HG03439 (cell line): ENCODE results near the gene PDXK.

ENCODE experiments used
- ATAC-seq: cut with Tn5 transposase; IDR thresholded peaks from one replicate; pipeline ENCODE4 v1.9.1; 2021; ENCODE audit warnings: mild to moderate bottlenecking, moderate library complexity; ENCODE audit not compliant: unreplicated experiment

PDXK gene

DNA sequence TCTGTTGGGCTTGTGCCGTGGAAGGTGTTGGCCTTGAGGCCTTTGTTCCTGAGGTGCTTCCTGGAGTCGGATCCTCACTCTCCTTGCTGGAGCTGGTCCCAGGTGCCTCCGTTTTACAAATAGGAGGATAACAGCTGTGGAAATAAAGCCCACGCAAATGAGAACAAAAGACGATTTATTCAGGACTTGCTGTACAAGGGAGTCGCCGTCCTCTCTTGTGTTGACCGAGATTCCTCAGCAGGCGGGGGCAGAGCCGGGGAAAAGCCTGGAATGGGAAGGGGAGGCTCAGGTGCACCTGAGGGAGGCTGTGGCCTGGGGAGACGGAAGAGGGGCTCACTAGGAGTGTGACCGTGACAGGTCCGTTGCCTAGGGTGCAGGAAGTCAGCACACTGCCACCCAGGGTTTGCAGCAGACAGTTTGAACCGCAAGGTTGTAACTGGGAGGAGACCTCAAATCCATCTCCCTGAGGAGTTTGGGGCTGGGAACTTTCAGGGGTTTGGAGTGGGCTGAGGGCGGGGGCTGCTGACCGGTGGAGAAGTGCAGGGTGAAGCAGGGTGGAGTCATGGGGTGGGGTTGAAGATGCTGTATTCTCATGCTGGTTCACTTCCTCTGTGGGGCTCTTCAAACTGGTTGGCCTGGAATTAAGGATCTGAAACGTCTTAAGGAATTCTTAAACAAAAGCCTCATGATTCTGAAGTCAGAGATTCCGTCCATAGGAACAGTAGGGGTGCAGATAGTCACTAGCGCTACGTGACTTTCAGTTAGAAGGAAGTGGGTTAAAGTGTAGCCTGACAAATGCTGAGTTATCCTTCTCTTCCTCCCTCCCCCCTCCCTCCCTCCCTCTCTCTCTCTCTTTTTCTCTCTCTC is 59.8 kb downstream of the PDXK start:
- ATAC-seq = no peak

DNA sequence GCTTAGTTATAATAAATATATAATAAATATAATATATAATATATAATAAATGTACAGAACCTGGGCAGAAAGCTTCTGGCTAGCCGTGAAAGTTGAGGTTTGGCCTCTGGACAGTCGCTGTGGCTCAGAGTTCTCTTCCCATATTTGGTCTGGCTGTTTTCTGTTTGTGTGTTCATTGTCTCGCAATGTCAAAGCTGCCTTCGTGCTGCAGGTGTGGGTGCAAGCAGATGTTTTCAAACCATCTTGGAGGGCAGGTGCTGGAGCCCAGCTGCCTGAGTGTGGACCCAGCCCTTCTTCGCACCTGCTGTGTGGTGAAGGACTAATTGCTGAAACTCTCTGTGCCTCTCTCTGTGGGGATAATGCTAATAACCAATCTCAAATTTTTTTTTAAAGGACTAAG is 60.7 kb downstream of the PDXK start:
- ATAC-seq = no peak

DNA sequence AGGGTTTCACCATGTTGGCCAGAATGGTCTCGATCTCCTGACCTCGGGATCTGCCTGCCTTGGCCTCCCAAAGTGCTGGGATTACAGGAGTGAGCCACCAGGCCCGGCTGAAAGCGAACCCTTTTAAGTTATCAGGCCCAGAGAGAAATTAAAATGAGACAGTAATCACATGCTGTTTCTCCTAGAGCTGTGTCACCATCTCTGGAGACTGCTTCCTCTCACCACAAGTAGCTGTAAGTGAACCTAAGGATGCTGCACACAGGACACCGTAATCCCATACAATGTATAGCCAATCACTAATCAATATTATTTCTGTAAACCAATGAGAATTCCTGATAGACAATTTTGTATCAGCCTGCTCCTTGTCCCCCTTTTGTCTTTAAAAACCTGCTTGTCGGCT is 62.9 kb downstream of the PDXK start:
- ATAC-seq = no peak

DNA sequence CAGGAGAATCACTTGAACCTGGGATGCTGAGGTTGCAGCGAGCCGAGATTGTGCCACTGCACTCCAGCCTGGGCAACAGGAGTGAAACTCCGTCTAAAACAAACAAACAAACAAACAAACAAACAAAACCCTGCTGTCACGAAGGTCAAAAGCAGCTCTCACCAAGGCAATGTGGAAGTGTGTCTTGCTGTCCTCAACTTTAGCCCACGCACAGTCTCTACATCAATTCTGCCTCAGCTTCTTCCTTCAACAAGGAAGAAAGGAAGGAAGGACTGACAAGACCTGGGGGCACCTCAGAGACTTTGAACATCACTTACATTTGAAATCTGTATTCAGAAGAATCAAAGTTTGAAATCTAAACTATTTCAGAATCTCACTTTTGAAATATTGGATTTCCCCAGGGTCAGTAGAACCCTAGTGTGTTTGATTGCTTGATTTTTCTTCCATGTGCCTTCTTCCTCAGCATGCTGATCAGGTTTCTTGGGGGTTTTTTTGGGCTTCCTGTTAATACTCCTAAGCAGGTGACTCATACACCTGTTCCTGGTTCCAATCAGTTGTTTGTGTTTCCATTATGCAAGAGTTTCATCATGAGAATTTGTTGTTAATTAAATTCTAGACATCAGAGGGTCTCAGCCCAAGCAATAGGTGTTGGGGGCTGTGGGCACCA is 63.6 kb downstream of the PDXK start:
- no peak for ATAC-seq

DNA sequence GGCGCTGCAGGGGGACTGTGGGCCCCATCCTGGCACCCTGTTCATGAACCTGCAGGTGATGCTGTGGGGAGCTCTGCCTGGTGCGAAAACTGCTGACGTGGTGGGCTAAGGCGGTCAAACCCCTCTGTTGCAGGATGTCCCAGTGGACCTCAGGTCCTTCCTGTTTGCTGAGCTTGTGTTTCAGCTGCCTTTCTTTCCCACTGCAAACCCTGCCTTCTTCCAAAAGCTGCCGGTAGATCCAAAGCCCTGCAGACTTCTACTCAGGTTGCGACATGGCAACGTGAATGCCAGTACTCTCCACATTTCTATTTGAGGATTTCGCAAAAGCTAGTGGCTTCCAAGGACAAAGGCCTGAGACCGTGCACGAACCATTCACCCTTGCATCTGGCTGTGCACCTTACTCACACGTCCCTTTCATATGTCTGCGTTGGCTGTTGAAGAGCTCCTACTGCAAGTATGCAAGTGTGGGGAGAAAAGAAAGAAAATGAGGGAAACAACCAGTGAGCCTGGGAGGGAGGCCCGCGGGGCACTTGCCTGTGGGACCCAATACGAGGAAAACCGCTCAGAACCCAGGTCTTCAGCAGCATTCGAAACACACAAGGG is 64.3 kb downstream of the PDXK start:
- no peak for ATAC-seq

DNA sequence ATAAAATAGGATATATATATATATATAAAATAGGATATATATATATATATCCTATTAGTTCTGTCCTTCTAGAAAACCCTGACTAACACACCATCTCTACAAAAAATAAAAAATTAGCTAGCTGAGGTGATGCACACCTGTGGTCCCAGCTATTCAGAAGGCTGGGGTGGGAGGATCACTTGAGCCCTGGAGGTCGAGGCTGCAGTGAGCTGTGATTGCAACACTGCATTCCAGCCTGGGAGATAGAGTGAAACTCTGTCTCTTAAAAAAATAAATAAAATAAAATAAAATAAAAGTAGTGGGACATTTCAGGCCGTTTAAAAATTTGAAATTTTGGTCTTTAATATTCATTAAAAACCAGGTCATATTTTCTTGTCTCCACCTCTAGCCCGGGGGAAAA is 66.2 kb downstream of the PDXK start:
- ATAC-seq = no peak

DNA sequence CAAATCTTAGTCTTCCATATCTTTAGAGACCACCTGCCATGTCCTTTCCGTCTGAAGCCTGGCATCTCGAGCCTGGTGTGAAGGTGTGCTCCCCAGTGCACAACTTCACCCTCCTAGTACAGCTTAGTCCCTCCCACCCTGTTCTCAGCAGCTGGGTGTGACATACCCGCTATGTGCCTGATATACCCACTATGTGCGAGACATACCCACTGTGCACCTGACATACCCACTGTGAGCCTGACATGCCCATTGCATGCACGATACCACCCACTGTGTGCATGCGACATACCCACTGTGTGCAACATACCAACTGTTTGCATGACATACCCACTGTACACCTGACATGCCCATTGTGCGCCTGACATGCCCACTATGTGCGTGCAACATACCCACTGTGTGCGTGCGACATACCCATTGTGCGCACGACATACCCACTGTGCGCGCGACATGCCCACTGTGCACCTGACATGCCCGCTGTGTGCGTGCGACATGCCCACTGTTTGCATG is 67.4 kb downstream of the PDXK start:
- ATAC-seq = no peak

DNA sequence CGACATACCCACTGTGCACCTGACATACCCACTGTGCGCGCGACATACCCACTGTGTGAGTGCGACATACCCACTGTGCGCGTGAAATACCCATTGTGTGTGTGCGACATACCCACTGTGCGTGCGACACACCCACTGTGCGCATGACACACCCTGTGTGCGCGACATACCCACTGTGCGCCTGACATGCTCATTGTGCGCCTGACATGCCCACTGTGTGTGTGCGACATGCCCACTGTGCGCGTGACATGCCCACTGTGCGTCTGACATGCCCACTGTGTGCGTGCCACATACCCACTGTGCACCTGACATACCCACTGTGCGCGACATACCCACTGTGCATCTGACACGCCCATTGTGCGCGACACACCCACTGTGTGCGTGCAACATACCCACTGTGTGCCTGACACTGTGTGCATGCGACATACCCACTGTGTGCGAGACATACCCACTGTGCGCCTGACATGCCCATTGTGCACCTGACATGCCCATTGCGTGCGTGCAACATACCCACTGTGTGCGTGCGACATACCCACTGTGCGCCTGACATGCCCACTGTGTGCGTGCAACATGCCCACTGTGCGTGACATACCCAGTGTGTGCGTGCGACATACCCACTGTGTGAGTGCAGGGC is 68.0 kb downstream of the PDXK start:
- ATAC-seq = no peak

DNA sequence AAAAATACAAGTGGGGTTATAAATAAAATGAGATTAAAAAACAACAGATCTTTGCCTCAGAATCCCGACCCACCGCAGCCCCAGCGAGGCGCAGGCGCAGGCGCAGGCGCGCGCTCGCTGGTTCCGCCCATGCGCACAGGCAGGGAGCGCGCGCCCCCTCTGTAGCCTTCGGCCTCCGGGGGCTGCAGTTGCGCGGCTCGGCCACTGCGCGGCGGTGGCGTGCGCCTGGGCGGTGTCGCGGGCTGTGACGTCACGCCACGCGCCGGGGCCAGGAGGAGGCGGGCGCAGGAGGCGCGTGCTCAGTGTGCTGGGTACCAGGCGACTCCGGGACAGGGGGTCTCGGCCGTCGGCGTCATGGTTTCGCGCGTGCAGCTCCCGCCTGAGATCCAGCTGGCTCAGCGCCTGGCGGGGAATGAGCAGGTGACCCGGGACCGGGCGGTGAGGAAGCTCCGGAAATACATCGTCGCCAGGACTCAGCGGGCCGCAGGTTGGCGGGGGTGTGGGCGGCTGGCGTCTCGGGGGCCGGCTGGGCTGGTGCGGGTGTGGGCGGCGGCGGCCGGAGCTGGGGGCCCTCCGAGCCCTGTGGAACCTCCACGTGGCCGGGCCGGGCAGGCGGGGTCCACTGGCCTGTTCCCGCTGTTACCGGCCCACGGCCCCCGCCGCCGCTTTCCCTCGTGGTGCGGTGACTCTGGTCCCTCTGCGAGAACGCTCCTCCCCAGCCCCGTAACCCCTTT is 70.5 kb downstream of the PDXK start, which contains the start of gene RRP1:
Gene RRP1, plus strand, starts transcription at position 302 of the 734 bp plus-strand sequence. Its CDS starts 53 bp downstream, at position 355.
- peak; percentile 78 for ATAC-seq

DNA sequence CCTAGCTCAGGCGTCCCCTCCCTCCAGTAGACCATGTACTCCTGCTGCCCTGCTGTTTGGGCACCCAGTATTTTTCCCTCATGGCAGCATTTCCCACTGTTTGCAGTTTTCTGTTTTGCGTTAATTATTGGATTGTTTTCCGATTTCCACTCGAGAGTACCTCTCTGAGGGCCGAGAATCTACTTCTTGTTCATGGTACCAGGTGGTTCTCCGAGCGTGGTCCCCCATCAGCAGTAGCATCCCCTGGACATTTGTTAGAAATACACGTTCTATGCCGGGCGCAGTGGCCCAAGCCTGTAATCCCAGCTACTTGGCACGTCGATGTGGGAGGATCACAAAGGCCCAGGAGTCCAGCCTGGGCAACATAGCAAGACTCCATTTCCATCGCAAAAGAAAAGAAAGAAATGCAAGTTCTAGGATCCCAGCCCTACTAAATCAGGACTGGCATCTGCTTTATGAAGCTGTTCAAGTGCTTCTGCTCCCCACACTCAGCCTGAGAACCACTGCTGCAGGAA is 71.1 kb downstream of the PDXK start:
- ATAC-seq = no peak

DNA sequence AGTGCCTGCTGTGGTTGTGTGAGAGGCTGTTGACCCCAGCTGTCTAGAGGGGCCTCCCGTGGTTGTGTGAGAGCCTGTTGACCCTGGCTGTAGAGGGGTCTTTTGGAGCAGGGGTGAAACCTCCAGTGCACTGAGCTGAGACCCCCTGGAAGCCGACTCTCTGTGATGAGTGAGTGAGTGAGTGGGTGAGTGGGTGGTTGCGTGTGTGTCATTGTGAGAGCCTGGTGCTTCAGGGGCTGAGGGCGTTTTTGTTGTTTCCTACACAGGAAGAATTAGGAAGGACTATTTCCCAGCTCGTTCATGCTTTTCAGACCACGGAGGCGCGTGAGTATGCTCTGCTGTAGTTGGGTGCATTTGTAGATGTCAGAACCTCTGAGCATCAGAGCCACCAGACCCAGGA is 73.5 kb downstream of the PDXK start:
- no peak for ATAC-seq

DNA sequence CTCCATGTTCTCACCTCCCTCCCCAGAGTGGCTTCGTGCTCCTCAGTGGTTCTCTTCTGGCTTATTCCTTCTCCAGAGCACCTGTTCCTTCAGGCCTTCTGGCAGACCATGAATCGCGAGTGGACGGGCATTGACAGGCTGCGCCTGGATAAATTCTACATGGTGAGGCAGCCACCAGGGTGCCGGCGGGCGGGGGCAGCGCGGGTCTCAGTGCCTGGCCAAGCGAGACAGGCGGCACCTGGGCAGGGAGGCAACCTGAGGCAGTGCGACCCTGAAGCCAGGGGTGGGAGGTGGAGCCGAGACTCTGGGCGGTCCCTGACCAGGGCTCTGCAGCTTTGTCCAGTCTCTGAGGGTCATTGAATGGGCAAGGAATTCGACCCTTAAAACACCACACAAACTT is 74.3 kb downstream of the PDXK start:
- ATAC-seq = no peak

DNA sequence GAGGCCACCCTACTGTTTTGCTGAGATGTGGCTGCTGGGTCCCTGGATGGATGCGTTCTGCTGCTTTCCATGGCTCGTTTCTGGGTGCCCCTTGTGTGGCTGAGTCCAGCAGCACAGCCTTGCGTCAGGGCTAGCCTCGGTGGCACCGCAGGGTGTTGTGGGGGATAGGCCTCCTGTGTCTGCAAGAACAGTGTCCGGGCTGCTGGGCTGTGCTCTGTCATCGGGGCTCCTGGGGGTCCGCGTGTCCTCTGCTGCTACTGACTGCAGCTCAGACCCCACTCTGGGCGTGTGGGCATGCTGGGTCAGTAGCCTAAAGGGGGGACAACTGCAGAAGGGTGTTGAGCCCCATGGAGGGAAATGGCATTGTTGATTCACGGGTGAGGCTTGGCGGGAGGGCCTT is 75.4 kb downstream of the PDXK start:
- ATAC-seq = no peak

DNA sequence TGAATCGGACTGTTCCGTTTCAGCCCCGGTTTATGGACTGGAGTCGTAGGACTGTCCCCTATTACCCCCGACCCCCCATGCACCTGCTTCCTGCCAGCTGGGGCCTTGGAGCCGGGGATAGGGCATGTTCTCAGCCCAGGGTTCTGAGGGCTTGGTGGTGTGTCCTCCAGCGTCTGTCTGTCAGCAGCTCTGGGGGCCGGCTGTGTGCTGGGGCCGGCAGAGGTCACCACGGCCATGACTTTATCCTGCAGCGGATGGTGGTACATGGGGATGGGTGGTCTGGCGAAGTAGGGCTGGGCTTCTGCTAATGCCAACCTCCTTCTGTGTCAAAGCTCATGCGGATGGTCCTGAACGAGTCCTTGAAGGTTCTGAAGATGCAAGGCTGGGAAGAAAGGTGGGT is 75.9 kb downstream of the PDXK start:
- no peak for ATAC-seq

DNA sequence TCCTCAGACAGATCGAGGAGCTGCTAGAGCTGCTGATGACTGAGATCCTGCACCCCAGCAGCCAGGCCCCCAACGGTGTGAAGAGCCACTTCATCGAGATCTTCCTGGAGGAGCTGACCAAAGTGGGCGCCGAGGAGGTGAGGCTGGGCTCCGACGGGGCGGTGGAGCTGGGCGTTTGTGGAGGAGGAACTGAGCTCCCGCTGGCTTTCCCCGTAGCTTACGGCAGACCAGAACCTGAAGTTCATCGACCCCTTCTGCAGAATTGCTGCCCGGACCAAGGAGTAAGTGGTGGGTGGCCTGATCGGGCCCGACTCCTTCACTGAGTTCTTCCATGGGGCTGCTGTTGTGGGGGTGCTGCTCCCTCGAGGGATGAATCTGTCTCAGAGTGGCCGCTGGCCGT is 78.5 kb downstream of the PDXK start:
- no peak for ATAC-seq

DNA sequence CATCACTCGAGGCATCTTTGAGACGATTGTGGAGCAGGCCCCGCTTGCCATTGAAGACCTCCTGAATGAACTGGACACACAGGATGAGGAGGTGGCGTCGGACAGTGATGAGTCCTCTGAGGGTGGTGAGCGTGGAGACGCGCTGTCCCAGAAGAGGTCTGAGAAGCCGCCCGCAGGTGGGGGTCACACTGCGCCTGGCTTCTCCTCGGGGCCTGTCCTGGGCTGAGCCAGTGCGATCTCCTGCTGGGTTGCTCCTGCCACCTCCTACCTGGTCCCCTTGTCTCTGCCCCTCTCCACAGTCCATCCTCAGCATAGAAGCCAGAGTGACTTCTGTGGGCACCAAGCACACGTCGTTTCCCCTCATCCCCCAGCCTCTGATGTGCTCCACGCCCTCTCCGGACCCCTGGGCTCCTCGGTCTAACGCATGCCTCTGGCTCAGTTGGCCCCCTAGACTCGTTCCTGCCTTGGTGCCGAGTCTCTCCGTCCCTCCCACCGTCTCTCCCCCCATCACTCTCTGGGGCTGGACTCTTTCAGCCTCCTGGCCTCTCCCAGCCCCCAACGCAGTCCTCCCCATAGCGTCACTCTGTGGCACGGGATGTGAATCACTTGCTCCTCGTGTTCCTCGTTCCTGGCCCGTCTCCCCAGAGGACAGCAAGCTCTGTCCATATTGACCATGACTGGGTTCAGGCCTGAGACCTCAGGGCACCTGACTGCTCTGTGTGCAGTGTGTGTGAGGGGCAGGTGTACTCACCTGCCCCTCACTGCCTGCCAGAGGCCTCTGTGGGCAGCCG is 79.2 kb downstream of the PDXK start:
- no peak for ATAC-seq

DNA sequence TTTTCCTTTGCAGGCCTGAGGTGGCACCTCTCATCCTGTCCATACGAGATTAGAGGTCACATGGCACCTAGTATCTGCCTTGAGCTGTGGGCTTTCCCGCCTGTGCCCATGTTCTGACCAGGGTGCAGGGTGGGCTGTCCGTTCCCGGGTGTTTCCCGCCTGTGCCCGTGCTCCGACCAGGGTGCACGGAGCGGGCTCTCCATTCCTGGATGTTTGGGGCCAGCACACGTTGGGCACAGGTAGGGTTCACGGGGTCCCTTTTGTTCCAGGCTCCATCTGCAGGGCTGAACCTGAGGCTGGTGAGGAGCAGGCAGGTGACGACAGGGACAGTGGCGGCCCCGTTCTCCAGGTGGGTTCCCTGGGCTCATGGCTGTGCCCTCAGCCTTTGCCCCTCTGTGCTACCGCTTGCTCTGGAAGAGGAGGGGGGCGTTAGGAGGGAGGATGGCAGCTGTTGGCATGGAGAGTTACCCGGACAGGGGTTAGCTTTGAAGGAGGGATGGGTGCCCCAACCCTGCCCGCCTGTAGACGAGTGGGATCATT is 80.4 kb downstream of the PDXK start:
- ATAC-seq = no peak

DNA sequence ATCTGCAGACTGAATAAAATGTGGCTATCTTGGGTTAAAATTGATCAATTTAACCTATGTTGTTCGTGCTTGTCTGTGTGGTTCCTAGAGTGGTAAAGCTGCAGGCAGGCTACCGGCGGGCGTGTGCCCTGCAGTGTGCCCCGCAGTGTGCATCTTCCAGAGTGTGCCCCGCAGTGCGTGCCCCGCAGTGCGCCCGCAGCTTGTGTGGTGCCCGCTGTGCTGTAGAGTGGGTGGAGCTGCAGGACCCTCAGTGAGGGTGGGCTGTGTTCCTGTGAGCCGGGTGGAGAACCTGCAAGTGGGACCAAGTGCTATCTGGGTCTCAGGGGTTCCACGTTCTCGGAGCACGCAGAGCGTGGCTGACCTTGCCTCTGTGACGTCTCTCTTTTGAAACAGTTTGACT is 81.2 kb downstream of the PDXK start:
- ATAC-seq = no peak

DNA sequence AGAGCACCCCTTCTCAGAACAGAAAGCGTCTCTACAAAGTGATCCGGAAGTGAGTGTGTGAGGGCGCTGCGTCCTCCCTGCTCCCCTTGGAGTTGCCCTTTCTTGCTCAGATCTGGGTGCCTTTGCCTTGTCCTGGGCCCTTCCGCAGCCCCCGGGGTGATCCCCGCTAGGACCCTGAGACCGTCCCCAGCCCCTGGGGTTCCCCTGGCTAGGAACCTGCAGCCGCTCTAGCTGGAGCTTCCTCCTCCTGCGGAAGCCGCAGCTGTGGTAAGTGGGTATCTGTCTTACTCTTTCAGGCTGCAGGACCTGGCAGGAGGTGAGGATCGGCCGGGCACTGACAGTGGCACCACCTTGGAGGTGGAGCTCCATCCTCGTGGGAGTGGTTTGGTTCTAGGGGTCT is 81.6 kb downstream of the PDXK start:
- ATAC-seq = no peak
